ENCODE data around the gene PHF19.

DNA sequence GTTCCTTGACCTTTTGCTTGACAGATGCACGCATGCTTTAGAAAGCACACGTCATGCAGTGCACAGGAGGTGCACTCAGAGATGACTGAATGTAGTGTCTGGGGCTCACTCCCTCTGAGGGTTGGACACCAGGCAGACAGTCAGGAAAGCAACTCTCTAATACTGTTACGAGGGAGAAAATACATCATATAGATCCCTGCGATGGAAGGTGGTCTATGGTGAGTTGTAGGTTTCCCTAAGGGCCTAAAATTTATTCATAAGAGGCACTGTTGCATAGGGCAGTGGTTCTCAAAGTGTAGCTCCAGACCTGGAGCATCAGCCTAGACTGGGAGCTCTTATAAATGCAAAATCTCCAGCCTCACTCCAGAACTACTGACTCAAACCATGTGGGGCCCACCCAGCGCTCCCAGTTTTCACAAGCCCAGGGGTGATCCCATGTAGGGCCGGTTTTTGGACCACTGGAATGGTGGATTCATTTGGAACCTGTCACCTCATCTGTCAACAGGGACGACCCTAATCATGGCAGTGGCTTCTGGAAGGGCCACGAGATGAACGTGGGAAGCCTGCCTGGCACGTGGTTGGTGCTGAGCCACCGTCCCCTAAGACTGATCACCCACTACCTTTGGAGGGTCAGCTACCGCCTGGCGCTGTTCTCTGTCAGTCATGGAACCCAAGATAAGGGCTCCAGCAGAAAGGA lies 16.8 kb upstream of the PHF19 start:
- TF ChIP-seq, protein P1, sequence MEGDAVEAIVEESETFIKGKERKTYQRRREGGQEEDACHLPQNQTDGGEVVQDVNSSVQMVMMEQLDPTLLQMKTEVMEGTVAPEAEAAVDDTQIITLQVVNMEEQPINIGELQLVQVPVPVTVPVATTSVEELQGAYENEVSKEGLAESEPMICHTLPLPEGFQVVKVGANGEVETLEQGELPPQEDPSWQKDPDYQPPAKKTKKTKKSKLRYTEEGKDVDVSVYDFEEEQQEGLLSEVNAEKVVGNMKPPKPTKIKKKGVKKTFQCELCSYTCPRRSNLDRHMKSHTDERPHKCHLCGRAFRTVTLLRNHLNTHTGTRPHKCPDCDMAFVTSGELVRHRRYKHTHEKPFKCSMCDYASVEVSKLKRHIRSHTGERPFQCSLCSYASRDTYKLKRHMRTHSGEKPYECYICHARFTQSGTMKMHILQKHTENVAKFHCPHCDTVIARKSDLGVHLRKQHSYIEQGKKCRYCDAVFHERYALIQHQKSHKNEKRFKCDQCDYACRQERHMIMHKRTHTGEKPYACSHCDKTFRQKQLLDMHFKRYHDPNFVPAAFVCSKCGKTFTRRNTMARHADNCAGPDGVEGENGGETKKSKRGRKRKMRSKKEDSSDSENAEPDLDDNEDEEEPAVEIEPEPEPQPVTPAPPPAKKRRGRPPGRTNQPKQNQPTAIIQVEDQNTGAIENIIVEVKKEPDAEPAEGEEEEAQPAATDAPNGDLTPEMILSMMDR (optimal IDR thresholded peaks at IDR 0.05 in 1 of 3, IDR thresholded peaks at IDR 0.05 in 1 of 3, conservative IDR thresholded peaks at IDR 0.05 in 1 of 3; ENCODE audit: extremely low read depth in 1 of 3, insufficient read depth in 2 of 3, low read length in 3 of 3) = no peak
- no peak for TF ChIP-seq EZH2 (IDR thresholded peaks at IDR 0.05; ENCODE audit: low read length)
